Hindlimb muscle (tissue), 1 donor: ENCODE results near the gene KDM6A. TPM values are rescaled to one million over a fixed set of nuclear protein-coding genes. Genes with fewer than 3 reads are reported as not detected.
"Not testable (repeated sequence)": the region's sequence is repeated elsewhere in the genome, so short reads cannot be mapped to it uniquely, and the experiment has no call there.

Source experiments
- DNase-seq: peaks from one replicate; pipeline ENCODE4 v3.0.0-alpha.2; 2013
- polyA plus RNA-seq: library from polyadenylated mRNA; unstranded; fragments of 120-200 nt; gene quantifications from one replicate; pipeline ENCODE4 v1.2.1, GENCODE V29; 2013; ENCODE audit not compliant: insufficient read length

The KDM6A gene
- polyA plus RNA-seq, 1 donor = 17.0 TPM

- no peak for DNase-seq
Observed at GRCh38 chrX:44890247-44890646, 17.3 kb downstream of the KDM6A start.

- not testable (repeated sequence) for DNase-seq
Observed at GRCh38 chrX:44890687-44891086, 17.7 kb downstream of the KDM6A start.

- no peak for DNase-seq
Observed at GRCh38 chrX:44891642-44892041, 18.7 kb downstream of the KDM6A start.

- DNase-seq = no peak
Observed at GRCh38 chrX:44896876-44897186, 23.8 kb downstream of the KDM6A start.

- DNase-seq = no peak
Observed at GRCh38 chrX:44897539-44897938, 24.6 kb downstream of the KDM6A start.

- no peak for DNase-seq
Observed at GRCh38 chrX:44898411-44899221, 25.6 kb downstream of the KDM6A start.

GRCh38 chrX:44899946-44900345, 27.0 kb downstream of the KDM6A start:
- no peak for DNase-seq

GRCh38 chrX:44903107-44903506, 30.1 kb downstream of the KDM6A start:
- DNase-seq = no peak

GRCh38 chrX:44903830-44904530, 31.0 kb downstream of the KDM6A start:
- no peak for DNase-seq

GRCh38 chrX:44904542-44905115, 31.6 kb downstream of the KDM6A start:
- no peak for DNase-seq

GRCh38 chrX:44906041-44906440, 33.1 kb downstream of the KDM6A start:
- no peak for DNase-seq

GRCh38 chrX:44906542-44906941, 33.6 kb downstream of the KDM6A start:
- DNase-seq = no peak

- no peak for DNase-seq
Observed at GRCh38 chrX:44908153-44908552, 35.2 kb downstream of the KDM6A start.

- DNase-seq = no peak
Observed at GRCh38 chrX:44908827-44909226, 35.8 kb downstream of the KDM6A start.

GRCh38 chrX:44910508-44910907, 37.5 kb downstream of the KDM6A start:
- DNase-seq = not testable (repeated sequence)

GRCh38 chrX:44911074-44911600, 38.1 kb downstream of the KDM6A start:
- DNase-seq = not testable (repeated sequence)

GRCh38 chrX:44913656-44914531, 40.9 kb downstream of the KDM6A start:
- no peak for DNase-seq

- DNase-seq = no peak
Observed at GRCh38 chrX:44914532-44915198, 41.7 kb downstream of the KDM6A start.

GRCh38 chrX:44915361-44915868, 42.4 kb downstream of the KDM6A start:
- DNase-seq = no peak

GRCh38 chrX:44918722-44919121, 45.7 kb downstream of the KDM6A start:
- no peak for DNase-seq

GRCh38 chrX:44922980-44923379, 50.0 kb downstream of the KDM6A start:
- DNase-seq = no peak

- no peak for DNase-seq
Observed at GRCh38 chrX:44927398-44927797, 54.4 kb downstream of the KDM6A start.
